ENCODE results near the gene PRRX2.

PRRX2 gene

GRCh38 chr9:129637102-129637501 lies 28.3 kb upstream of the PRRX2 start:
- DNase-seq: no peak

GRCh38 chr9:129637673-129638439 lies 27.6 kb upstream of the PRRX2 start:
- no peak for DNase-seq

- DNase-seq: no peak
Observed at GRCh38 chr9:129639034-129639630, 26.3 kb upstream of the PRRX2 start.

- no peak for DNase-seq
Observed at GRCh38 chr9:129639756-129640085, 25.7 kb upstream of the PRRX2 start.

GRCh38 chr9:129640086-129640870 lies 25.2 kb upstream of the PRRX2 start:
- peak; percentile 72 for DNase-seq

- DNase-seq: no peak
Observed at GRCh38 chr9:129640871-129641749, 24.3 kb upstream of the PRRX2 start.

- DNase-seq: peak; percentile 96
Observed at GRCh38 chr9:129641750-129642585, 23.5 kb upstream of the PRRX2 start, which contains the start of gene ASB6. Gene ASB6 (minus strand): TSS chr9:129642151. CDS start chr9:129641999, 152 bp downstream.

GRCh38 chr9:129643706-129644105 lies 21.7 kb upstream of the PRRX2 start:
- DNase-seq: no peak

GRCh38 chr9:129644365-129644764 lies 21.1 kb upstream of the PRRX2 start:
- no peak for DNase-seq

- DNase-seq: no peak
Observed at GRCh38 chr9:129644902-129645301, 20.5 kb upstream of the PRRX2 start.

GRCh38 chr9:129646252-129646651 lies 19.2 kb upstream of the PRRX2 start:
- no peak for DNase-seq

- no peak for DNase-seq
Observed at GRCh38 chr9:129646654-129647053, 18.8 kb upstream of the PRRX2 start.

GRCh38 chr9:129647635-129648034 lies 17.8 kb upstream of the PRRX2 start:
- DNase-seq: no peak

GRCh38 chr9:129648092-129648763 lies 17.2 kb upstream of the PRRX2 start:
- DNase-seq: peak; percentile 40

GRCh38 chr9:129648764-129649115 lies 16.7 kb upstream of the PRRX2 start:
- no peak for DNase-seq

- DNase-seq: peak; percentile 89
Observed at GRCh38 chr9:129649726-129650679, 15.4 kb upstream of the PRRX2 start.

GRCh38 chr9:129650680-129651235 lies 14.7 kb upstream of the PRRX2 start:
- DNase-seq: no peak

- DNase-seq: peak; percentile 43
Observed at GRCh38 chr9:129653823-129654553, 11.5 kb upstream of the PRRX2 start.

GRCh38 chr9:129654554-129655040 lies 10.8 kb upstream of the PRRX2 start:
- no peak for DNase-seq

Data from fibroblast of skin of right quadriceps (primary cell).